Ovary (tissue), 9 donors: ENCODE data around the gene NFIA. TPM values are rescaled to one million over a fixed set of nuclear protein-coding genes. Genes with fewer than 3 reads are reported as not detected.
A peak's percentile ranks its signal among the peaks of the same experiment; 100 is the strongest.

ENCODE experiments used
- DNase-seq, 5 donors: peaks; one replicate each; pipeline ENCODE4 v3.0.0-alpha.2; 2019 to 2020
- H3K27ac ChIP-seq, 2 donors: fragments of 200-600 bp; one replicate each; pipeline versions ENCODE4 v1.5.1 to v1.8.0; 2019 to 2022
- H3K27me3 ChIP-seq: fragments of 200-600 bp; one replicate; pipeline ENCODE4 v1.8.0; 2022
- H3K36me3 ChIP-seq: fragments of 200-600 bp; sonication (generic); one replicate; pipeline ENCODE4 v1.5.1; 2019
- H3K4me1 ChIP-seq: one replicate; pipeline ENCODE4 v1.8.1; 2013; ENCODE audit warnings: mild to moderate bottlenecking, moderate library complexity; ENCODE audit not compliant: insufficient read depth
- H3K4me3 ChIP-seq: fragments of 200-600 bp; sonication (generic); one replicate; pipeline ENCODE4 v1.5.1; 2017
- H3K9me3 ChIP-seq, 2 donors: fragments of 200-600 bp in 1 of 2; sonication (generic) in 1 of 2; one replicate each; pipeline versions ENCODE4 v1.5.1 to v1.8.1; 2013 to 2019; ENCODE audit warnings: mild to moderate bottlenecking in 1 of 2, moderate library complexity in 1 of 2
- CTCF ChIP-seq, 3 donors: fragments of 450-650 bp in 2 of 3; fragments of 200-600 bp in 1 of 3; IDR thresholded peaks; one replicate each; pipeline versions ENCODE4 v1.5.1 to v1.8.0; 2016 to 2022; ENCODE audit warnings: antibody characterized with exemption in 3 of 3, mild to moderate bottlenecking in 1 of 3
- EP300 ChIP-seq: sonication (generic); formaldehyde crosslinking; IDR thresholded peaks from one replicate; pipeline ENCODE4 v1.6.1; 2017; ENCODE audit warnings: antibody characterized with exemption
- POLR2A ChIP-seq: fragments of 450-650 bp; IDR thresholded peaks from one replicate; pipeline ENCODE4 v1.6.1; 2017; ENCODE audit warnings: antibody characterized with exemption, mild to moderate bottlenecking, moderate library complexity
- WGBS, 3 donors: extraction: QIAGEN DNeasy Blood & Tissue Kit in 1 of 3; methylation state at CpG; one replicate each; pipeline versions ENCODE4 v1.1.5 to v1.1.7; 2013 to 2017; 5-methylcytosine and 5-hydroxymethylcytosine counted together
- intact Hi-C, 4 donors: fragments of 100-400 bp; cut with DNase I; formaldehyde crosslinking; loops; one replicate each; pipeline versions ENCODE4 v1.11.0 to v1.15.1; 2022 to 2023
- polyA plus RNA-seq, 2 donors: library from polyadenylated mRNA; stranded (reverse); fragments of 200-250 nt in 1 of 2; fragments of 350-450 nt in 1 of 2; fragmentation: Illumina TruSeq in 1 of 2; extraction: RNeasy Lipid Tissue Mini Kit (QIAGEN cat#74804) in 1 of 2; gene quantifications; one replicate each; pipeline ENCODE4 v1.2.3, GENCODE V29; 2013 to 2014
- total RNA-seq, 7 donors: library from RNA; depleted of rRNA in 2 of 7; stranded (reverse); fragments of >200 nt in 2 of 7; fragmentation: NEBNext Ultra II Directional in 3 of 7; extraction: Animal tissue kit (Norgen Biotek cat#: 25700) in 3 of 7; gene quantifications; one replicate each; pipeline versions ENCODE4 v1.1.0 to v1.2.4, GENCODE V29; 2016 to 2023
- donor health status: DM: no; HTN: no; CAD: no; lungs with moderate emphysema.
- donor health status: DM: no; HTN: no; CAD: no.
- donor health status: Bipolar disorder and iron deficiency.
- donor health status: DM: yes; HTN: yes; CAD: no.
- donor health status: DM: no; HTN: no; CAD: no.
- donor health status: DM: yes; HTN: yes; CAD: no.

The NFIA gene
- total and polyA plus RNA-seq, 9 donors = 11.8 to 115 (median 80.9) TPM

GRCh38 chr1:61053226-61053711 lies 29.1 kb upstream of the NFIA start:
- intact Hi-C loops = loop anchor here (2.0 to 10.0 kb wide), 8 partner anchors 282 to 794 kb away; no protein-coding TSS in a partner anchor
- TF ChIP-seq CTCF (IDR thresholded peaks at IDR 0.05) = no peak
- no peak for TF ChIP-seq EP300
- no peak for TF ChIP-seq POLR2A
- peak overlapping the region; percentile 41 for H3K4me3 ChIP-seq
- no peaks in the 10 kb centered on the region for H3K36me3 ChIP-seq
- peak overlapping the region; percentile 9 to 23 for H3K27ac ChIP-seq
- WGBS, 3 donors = 50 to 66% (median 64%) methylated on average over 10 of the region's 10 CpGs
- H3K27me3 ChIP-seq = no peaks in the 10 kb centered on the region
- DNase-seq = no peak
- peaks cover 8% of the 10 kb centered on the region for H3K4me1 ChIP-seq
- H3K9me3 ChIP-seq = no peaks in the 10 kb centered on the region

- intact Hi-C loops = loop anchor here (2.0 to 10.0 kb wide), 8 partner anchors 281 to 793 kb away; no protein-coding TSS in a partner anchor
- Histone ChIP-seq H3K9me3 (no peaks in the 10 kb centered on the region), H3K27ac (peak overlapping the region; percentile 9 to 23), H3K36me3 (no peaks in the 10 kb centered on the region), H3K4me1 (peaks cover 8% of the 10 kb centered on the region), H3K4me3 (peak overlapping the region; percentile 41), H3K27me3 (no peaks in the 10 kb centered on the region)
- TF ChIP-seq POLR2A = no peak
- TF ChIP-seq EP300 = no peak
- 23 to 33% (median 29%) methylated on average over 54 of the region's 54 CpGs for WGBS, 3 donors
- peak in 4 of 5 donors; percentile 37 to 67 (median 48) for DNase-seq
Observed at GRCh38 chr1:61053712-61054600, 28.4 kb upstream of the NFIA start.

GRCh38 chr1:61054601-61054993 lies 27.8 kb upstream of the NFIA start:
- Histone ChIP-seq H3K27ac (peak overlapping the region in 1 of 2 donors; percentile 24), H3K4me3 (no peak overlapping the region), H3K27me3 (no peaks in the 10 kb centered on the region), H3K36me3 (no peaks in the 10 kb centered on the region), H3K4me1 (peaks cover 8% of the 10 kb centered on the region), H3K9me3 (no peaks in the 10 kb centered on the region)
- no peak for DNase-seq
- intact Hi-C loops = loop anchor here (5.0 to 10.0 kb wide), 7 partner anchors 280 to 793 kb away; no protein-coding TSS in a partner anchor
- WGBS, 3 donors = 92 to 94% (median 93%) methylated on average over 13 of the region's 13 CpGs
- TF ChIP-seq CTCF (IDR thresholded peaks at IDR 0.05) (no peak), EP300 (no peak), POLR2A (no peak)

- Histone ChIP-seq H3K27ac (peak overlapping the region in 1 of 2 donors; percentile 24), H3K27me3 (no peaks in the 10 kb centered on the region), H3K9me3 (no peaks in the 10 kb centered on the region), H3K4me1 (peaks cover 8% of the 10 kb centered on the region), H3K4me3 (no peak overlapping the region), H3K36me3 (no peaks in the 10 kb centered on the region)
- DNase-seq = no peak
- TF ChIP-seq CTCF (IDR thresholded peaks at IDR 0.05) = no peak
- TF ChIP-seq EP300 = no peak
- no peak for TF ChIP-seq POLR2A
- intact Hi-C loops = loop anchor here in 3 of 4 donors (10.0 kb wide), 3 partner anchors 280 to 590 kb away; no protein-coding TSS in a partner anchor
Observed at GRCh38 chr1:61055110-61055614, 27.2 kb upstream of the NFIA start.
